Osteocyte (in vitro differentiated cells): ENCODE data around the gene CDC42EP5. TPM values are rescaled to one million over a fixed set of nuclear protein-coding genes. Genes with fewer than 3 reads are reported as not detected.

Source experiments
- DNase-seq: peaks from one replicate; pipeline ENCODE4 v3.0.0; 2021; ENCODE audit warnings: mixed read lengths; ENCODE audit not compliant: unreplicated experiment; ENCODE audit errors: extremely low spot score
- H3K27ac Mint-ChIP-seq: one replicate; pipeline ENCODE4 v1.8.0; 2021; ENCODE audit warnings: mild to moderate bottlenecking, mixed read lengths; ENCODE audit not compliant: unreplicated experiment
- H3K27me3 Mint-ChIP-seq: one replicate; pipeline ENCODE4 v1.8.0; 2021; ENCODE audit warnings: mixed read lengths; ENCODE audit not compliant: unreplicated experiment
- H3K36me3 Mint-ChIP-seq: one replicate; pipeline ENCODE4 v1.8.0; 2021; ENCODE audit warnings: mixed read lengths; ENCODE audit not compliant: unreplicated experiment
- H3K4me1 Mint-ChIP-seq: one replicate; pipeline ENCODE4 v1.8.0; 2021; ENCODE audit warnings: mixed read lengths; ENCODE audit not compliant: unreplicated experiment
- H3K4me3 Mint-ChIP-seq: one replicate; pipeline ENCODE4 v1.8.0; 2021; ENCODE audit warnings: mild to moderate bottlenecking, moderate library complexity, mixed read lengths; ENCODE audit not compliant: unreplicated experiment
- H3K9me3 Mint-ChIP-seq: one replicate; pipeline ENCODE4 v1.8.0; 2021; ENCODE audit warnings: mixed read lengths; ENCODE audit not compliant: unreplicated experiment
- total RNA-seq: library from RNA; stranded (reverse); gene quantifications from 2 replicates; pipeline ENCODE4 v1.2.1, GENCODE V29; 2021
- TF ChIP-seq, protein P1 (sequence below): fragments of 200-600 bp; sonication (generic); IDR thresholded peaks from 2 replicates; pipeline ENCODE4 v1.5.0; 2021; ENCODE audit warnings: antibody characterized with exemption, mild to moderate bottlenecking, moderate library complexity

CDC42EP5 gene
- total RNA-seq, 1 donor from 2014 or later: 85.4 TPM

DNA sequence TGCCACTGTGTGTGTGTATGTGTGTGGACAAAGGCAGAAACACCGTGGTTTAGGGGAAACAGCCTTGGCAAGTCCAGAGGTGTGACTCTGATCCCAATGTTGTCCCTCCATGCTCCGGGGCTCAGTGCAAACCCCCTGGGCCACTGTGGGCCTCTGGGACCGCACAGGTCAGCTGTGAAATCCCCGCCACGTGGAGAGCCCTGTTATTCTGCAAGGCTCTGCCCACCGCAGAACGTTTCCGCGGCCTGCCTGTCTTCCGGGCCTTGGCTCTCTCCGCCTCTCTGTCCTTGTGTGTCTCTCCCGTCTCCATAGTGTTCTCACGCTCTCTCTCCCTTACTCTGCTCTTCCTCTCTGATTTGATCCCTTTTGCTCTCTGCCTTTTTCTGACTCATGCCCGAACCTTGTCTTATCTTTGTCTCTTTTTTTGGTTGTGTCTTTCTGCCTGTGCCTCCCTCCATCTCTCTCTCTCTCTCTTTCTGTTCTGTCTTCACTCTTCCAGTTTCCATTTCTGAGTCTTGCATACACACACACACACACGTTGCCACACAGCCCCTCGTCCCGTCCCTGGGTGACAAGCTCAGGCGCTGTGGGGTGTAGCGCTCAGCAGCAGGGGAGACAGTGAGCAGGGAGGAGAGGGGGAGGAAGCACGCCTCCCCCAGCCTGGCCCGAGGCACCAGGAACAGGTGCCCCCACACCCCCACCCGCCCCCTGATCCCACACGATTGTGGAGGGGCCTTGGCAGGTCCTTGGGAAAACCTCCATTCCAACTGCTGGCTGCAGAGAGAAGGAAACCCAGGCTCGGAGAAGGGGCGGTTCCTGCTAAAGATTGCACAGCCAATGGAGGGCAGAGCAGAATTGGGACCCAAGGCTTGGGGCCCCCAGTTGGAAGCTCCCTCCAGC is 54.8 kb downstream of the CDC42EP5 start:
- DNase-seq: no peak
- Mint-ChIP-seq H3K9me3 (no peaks in the 10 kb centered on the region), H3K27ac (no peak overlapping the region), H3K4me1 (peaks cover 7% of the 10 kb centered on the region), H3K27me3 (peaks cover 24% of the 10 kb centered on the region), H3K36me3 (no peaks in the 10 kb centered on the region), H3K4me3 (no peak overlapping the region)
- TF ChIP-seq, protein P1, sequence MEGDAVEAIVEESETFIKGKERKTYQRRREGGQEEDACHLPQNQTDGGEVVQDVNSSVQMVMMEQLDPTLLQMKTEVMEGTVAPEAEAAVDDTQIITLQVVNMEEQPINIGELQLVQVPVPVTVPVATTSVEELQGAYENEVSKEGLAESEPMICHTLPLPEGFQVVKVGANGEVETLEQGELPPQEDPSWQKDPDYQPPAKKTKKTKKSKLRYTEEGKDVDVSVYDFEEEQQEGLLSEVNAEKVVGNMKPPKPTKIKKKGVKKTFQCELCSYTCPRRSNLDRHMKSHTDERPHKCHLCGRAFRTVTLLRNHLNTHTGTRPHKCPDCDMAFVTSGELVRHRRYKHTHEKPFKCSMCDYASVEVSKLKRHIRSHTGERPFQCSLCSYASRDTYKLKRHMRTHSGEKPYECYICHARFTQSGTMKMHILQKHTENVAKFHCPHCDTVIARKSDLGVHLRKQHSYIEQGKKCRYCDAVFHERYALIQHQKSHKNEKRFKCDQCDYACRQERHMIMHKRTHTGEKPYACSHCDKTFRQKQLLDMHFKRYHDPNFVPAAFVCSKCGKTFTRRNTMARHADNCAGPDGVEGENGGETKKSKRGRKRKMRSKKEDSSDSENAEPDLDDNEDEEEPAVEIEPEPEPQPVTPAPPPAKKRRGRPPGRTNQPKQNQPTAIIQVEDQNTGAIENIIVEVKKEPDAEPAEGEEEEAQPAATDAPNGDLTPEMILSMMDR: no peak

DNA sequence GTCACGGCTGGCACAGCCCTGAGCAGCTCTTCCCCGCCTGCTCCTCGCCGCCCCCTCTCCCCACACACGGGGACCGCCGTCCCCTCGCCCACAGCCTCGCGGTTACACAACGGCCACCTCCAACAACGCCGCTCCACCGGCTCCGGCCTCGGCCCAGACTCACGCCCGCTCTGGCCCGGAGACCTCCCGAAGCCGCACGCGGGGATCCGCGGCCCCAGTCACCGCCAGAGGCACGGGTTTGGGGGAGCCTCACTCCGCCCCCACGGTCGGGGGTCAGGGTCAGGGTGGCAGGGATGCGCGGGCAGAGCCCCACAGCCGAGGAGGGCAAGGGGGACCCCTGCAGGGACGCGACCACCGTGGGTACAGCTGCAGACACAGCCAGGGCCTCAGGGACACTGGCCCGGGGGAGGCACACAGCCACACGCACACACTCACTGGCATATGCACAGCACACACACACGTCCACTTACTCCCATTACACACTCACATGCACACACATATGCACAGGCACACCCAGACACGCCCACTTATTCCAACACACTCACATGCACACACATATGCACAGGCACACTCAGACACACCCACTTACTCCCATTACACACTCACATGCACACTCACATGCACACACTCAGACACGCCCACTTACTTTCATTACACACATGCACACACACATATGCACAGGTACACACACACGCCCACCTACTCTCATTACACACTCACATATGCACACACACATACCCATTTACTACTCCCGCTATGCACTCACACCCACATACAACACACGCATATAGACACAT is 56.2 kb downstream of the CDC42EP5 start:
- Mint-ChIP-seq H3K4me1 (peaks cover 7% of the 10 kb centered on the region), H3K27ac (no peak overlapping the region), H3K4me3 (no peak overlapping the region), H3K36me3 (no peaks in the 10 kb centered on the region), H3K9me3 (no peaks in the 10 kb centered on the region), H3K27me3 (peaks cover 24% of the 10 kb centered on the region)
- TF ChIP-seq, protein P1: no peak
- DNase-seq: no peak

DNA sequence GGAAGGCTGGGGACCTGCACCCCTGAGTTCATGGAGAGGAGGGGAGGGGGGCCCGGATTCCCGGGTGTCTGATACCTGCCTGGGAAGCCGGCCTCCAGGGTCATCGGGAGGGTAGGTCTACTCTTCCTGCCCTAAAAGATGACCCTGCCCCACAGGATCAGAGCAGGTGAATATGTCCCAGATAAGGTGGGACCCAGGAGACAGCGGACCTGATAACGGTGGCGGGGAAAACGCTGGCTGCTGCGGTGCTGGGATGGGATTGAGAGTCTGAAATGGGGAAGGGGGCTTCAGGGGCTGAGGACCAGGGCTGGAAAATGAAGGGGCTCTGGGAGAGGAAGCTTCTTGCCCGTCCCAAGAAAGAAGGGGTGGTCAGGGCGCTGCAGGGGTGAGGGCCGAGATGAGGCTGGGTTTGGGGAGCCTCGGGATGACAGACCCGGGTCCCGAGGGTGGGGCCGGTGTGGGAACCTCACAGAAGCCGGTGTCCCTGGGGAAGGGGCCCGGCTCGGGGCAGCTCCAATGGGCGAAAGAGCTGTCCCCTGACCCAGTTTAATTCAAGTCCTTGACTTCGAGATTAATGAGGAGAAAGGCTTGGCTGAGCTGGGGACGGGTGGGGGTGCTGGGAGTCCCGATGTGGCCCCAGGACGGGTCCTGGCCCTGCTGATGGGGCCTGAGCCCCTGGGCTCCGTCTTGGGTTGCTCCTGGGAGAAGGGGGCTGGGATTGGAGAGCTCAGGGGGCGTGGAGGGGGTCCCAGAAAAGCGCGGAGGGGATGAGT is 57.0 kb downstream of the CDC42EP5 start:
- no peak overlapping the region for H3K4me3 Mint-ChIP-seq
- H3K27ac Mint-ChIP-seq: no peak overlapping the region
- peaks cover 25% of the 10 kb centered on the region for H3K27me3 Mint-ChIP-seq
- H3K9me3 Mint-ChIP-seq: no peaks in the 10 kb centered on the region
- peaks cover 7% of the 10 kb centered on the region for H3K4me1 Mint-ChIP-seq
- TF ChIP-seq, protein P1: no peak
- DNase-seq: no peak
- no peaks in the 10 kb centered on the region for H3K36me3 Mint-ChIP-seq

DNA sequence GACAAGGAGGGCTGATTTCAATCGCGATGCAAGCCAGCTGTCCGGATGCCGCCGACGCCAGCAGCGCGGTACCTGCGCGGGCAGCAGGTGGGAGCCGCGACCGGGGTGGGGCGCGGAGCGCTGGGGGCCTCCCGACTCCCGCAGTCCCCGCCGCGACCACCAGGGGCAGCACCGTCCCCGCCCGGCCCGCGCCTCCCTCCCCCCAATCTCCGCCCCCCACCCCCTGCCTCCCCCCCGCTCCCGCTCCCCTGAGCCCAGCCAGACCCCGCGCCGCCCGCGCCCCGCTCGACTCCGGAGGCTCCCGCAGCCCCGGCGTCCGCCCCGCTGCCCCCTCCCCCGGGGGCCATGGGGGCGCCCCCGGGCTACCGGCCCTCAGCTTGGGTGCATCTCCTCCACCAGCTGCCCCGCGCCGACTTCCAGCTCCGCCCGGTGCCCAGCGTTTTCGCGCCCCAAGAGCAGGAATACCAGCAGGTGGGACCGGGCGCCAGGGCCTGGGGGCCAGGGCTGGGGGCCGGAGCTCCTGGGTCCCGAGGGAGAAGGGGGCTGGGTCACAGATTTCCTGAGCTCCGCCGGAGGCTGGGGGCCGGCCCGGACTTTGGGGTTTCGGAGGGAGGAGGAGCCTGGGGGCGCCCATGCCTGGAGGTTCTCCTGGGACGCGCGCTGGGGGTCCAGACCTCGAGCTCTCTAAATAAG is 57.7 kb downstream of the CDC42EP5 start, which contains the start of gene TTYH1:
TSS of gene TTYH1 (plus strand) at position 257 of the 693 bp plus-strand sequence. CDS start at position 346, 89 bp downstream.
- no peak within 1 kb of the TSS for H3K4me3 Mint-ChIP-seq
- peaks cover 29% of the 10 kb centered on the region for H3K27me3 Mint-ChIP-seq

More for the DNA sequence above, 57.7 kb downstream of the CDC42EP5 start, which contains the start of gene TTYH1:
- no peak for DNase-seq
- Mint-ChIP-seq H3K4me1 (peaks cover 4% of the 10 kb centered on the region), H3K27ac (no peak within 1 kb of the TSS), H3K9me3 (no peaks in the 10 kb centered on the region), H3K36me3 (no peaks in the 10 kb centered on the region)
- TF ChIP-seq, protein P1: peak; percentile 48

Other genes with a start within 250 kb of the CDC42EP5 start
- not detected in 2 replicates for gene LILRA6, start 230.5 kb downstream of the CDC42EP5 start, total RNA-seq
- not detected in 2 replicates for gene LILRB5, start 216.0 kb downstream of the CDC42EP5 start, total RNA-seq
- gene LILRB2, start 192.2 kb downstream of the CDC42EP5 start, total RNA-seq: not detected in 2 replicates
- gene LILRA5, start 160.1 kb downstream of the CDC42EP5 start, total RNA-seq: not detected in 2 replicates
- not detected in 2 replicates for gene LILRA4, start 134.1 kb downstream of the CDC42EP5 start, total RNA-seq
- gene LAIR1, start 108.4 kb downstream of the CDC42EP5 start, total RNA-seq: not detected in 2 replicates
- not detected in 2 replicates for gene TTYH1, start 57.8 kb downstream of the CDC42EP5 start, total RNA-seq
- 145 and 192 TPM in 2 replicates for gene LENG8, start 24.1 kb downstream of the CDC42EP5 start, total RNA-seq
- 11.0 and 11.1 TPM in 2 replicates for gene LENG9, start 9.5 kb downstream of the CDC42EP5 start, total RNA-seq
- not detected in 2 replicates for gene LAIR2, start 29.5 kb upstream of the CDC42EP5 start, total RNA-seq
- gene LILRA2, start 100.5 kb upstream of the CDC42EP5 start, total RNA-seq: not detected in 2 replicates
- gene LILRA1, start 120.3 kb upstream of the CDC42EP5 start, total RNA-seq: not detected in 2 replicates
- not detected in 2 replicates for gene LILRB1, start 157.2 kb upstream of the CDC42EP5 start, total RNA-seq
- not detected in 2 replicates for gene LILRB4, start 189.7 kb upstream of the CDC42EP5 start, total RNA-seq